H9 (cell line): ENCODE results near the gene CAPZA2. TPM values are rescaled to one million over a fixed set of nuclear protein-coding genes. Genes with fewer than 3 reads are reported as not detected.
"Not testable (repeated sequence)": the region's sequence is repeated elsewhere in the genome, so short reads cannot be mapped to it uniquely, and the experiment has no call there.

Experiments
- DNase-seq: peaks from one replicate; pipeline ENCODE4 v3.0.0-alpha.2; 2017
- H2AFZ ChIP-seq: one replicate; pipeline ENCODE4 v1.6.1; 2013; ENCODE audit warnings: mild to moderate bottlenecking, low read length, control low read depth, moderate library complexity
- H2AK5ac ChIP-seq: 2 replicates; pipeline ENCODE4 v1.6.1; 2013; ENCODE audit warnings: low read length, control low read depth, mixed read lengths; ENCODE audit not compliant: insufficient read length
- H2BK120ac ChIP-seq: one replicate; pipeline ENCODE4 v1.6.1; 2013; ENCODE audit warnings: low read depth, mild to moderate bottlenecking, low read length, control low read depth, inconsistent platforms; ENCODE audit not compliant: poor library complexity, severe bottlenecking
- H2BK12ac ChIP-seq: 2 replicates; pipeline ENCODE4 v1.6.1; 2013; ENCODE audit warnings: low read length, control low read depth, mixed read lengths, low read depth; ENCODE audit not compliant: insufficient read length
- H2BK15ac ChIP-seq: 2 replicates; pipeline ENCODE4 v1.6.1; 2013; ENCODE audit warnings: low read depth, low read length, control low read depth
- H2BK20ac ChIP-seq: one replicate; pipeline ENCODE4 v1.6.1; 2013; ENCODE audit warnings: low read depth, mild to moderate bottlenecking, low read length, control low read depth, inconsistent platforms; ENCODE audit not compliant: poor library complexity, severe bottlenecking
- H2BK5ac ChIP-seq: 2 replicates; pipeline ENCODE4 v1.6.1; 2013; ENCODE audit warnings: low read length, control low read depth, mixed read lengths; ENCODE audit not compliant: insufficient read length
- H3K14ac ChIP-seq: 2 replicates; pipeline ENCODE4 v1.6.1; 2013; ENCODE audit warnings: low read length, control low read depth; ENCODE audit not compliant: insufficient read depth
- H3K18ac ChIP-seq: 2 replicates; pipeline ENCODE4 v1.6.1; 2013; ENCODE audit warnings: low read depth, mild to moderate bottlenecking, mixed read lengths, low read length, control low read depth; ENCODE audit not compliant: insufficient read length
- H3K23ac ChIP-seq: 2 replicates; pipeline ENCODE4 v1.6.1; 2013; ENCODE audit warnings: low read length, control low read depth, mixed read lengths, low read depth; ENCODE audit not compliant: insufficient read length
- H3K23me2 ChIP-seq: 2 replicates; pipeline ENCODE4 v1.6.1; 2013; ENCODE audit warnings: low read depth, mild to moderate bottlenecking, mixed read lengths, low read length, control low read depth; ENCODE audit not compliant: insufficient read length, poor library complexity, severe bottlenecking
- H3K27ac ChIP-seq: 2 replicates; pipeline ENCODE4 v1.5.1; 2013; ENCODE audit warnings: low read length, control low read depth, mixed read lengths, low read depth; ENCODE audit not compliant: insufficient read length
- H3K27me3 ChIP-seq: 2 replicates; pipeline ENCODE4 v1.6.1; 2013; ENCODE audit warnings: low read length, control low read depth, inconsistent platforms; ENCODE audit not compliant: insufficient read depth
- H3K4ac ChIP-seq: 2 replicates; pipeline ENCODE4 v1.6.1; 2013; ENCODE audit warnings: low read depth, mild to moderate bottlenecking, control low read depth, inconsistent platforms, low read length, moderate library complexity
- H3K4me1 ChIP-seq: 2 replicates; pipeline ENCODE4 v1.6.1; 2013; ENCODE audit warnings: low read length, control low read depth, inconsistent platforms; ENCODE audit not compliant: insufficient read depth
- H3K4me2 ChIP-seq: 2 replicates; pipeline ENCODE4 v1.6.1; 2013; ENCODE audit warnings: low read length, control low read depth, mixed read lengths; ENCODE audit not compliant: insufficient read length, insufficient read depth
- H3K56ac ChIP-seq: 2 replicates; pipeline ENCODE4 v1.6.1; 2013; ENCODE audit warnings: low read depth, mild to moderate bottlenecking, mixed read lengths, low read length, control low read depth; ENCODE audit not compliant: insufficient read length
- H3K79me1 ChIP-seq: 2 replicates; pipeline ENCODE4 v1.6.1; 2013; ENCODE audit warnings: low read depth, mild to moderate bottlenecking, moderate library complexity, low read length, control low read depth, inconsistent platforms; ENCODE audit not compliant: insufficient read depth, poor library complexity, severe bottlenecking
- H3K79me2 ChIP-seq: 2 replicates; pipeline ENCODE4 v1.6.1; 2013; ENCODE audit warnings: low read length, control low read depth, inconsistent platforms; ENCODE audit not compliant: insufficient read depth
- H3K9ac ChIP-seq: 2 replicates; pipeline ENCODE4 v1.6.1; 2013; ENCODE audit warnings: low read length, control low read depth, mixed read lengths; ENCODE audit not compliant: insufficient read length; ENCODE audit errors: extremely low read depth
- H3K9me3 ChIP-seq: one replicate; pipeline ENCODE4 v1.6.1; 2013; ENCODE audit warnings: low read depth, low read length, inconsistent platforms; ENCODE audit not compliant: control insufficient read depth
- H3T11ph ChIP-seq: one replicate; pipeline ENCODE4 v1.6.1; 2013; ENCODE audit warnings: mild to moderate bottlenecking, low read length, control low read depth, inconsistent platforms
- H4K20me1 ChIP-seq: one replicate; pipeline ENCODE4 v1.6.1; 2013; ENCODE audit not compliant: control insufficient read depth, insufficient read length, insufficient read depth
- H4K5ac ChIP-seq: 2 replicates; pipeline ENCODE4 v1.6.1; 2013; ENCODE audit warnings: low read depth, mild to moderate bottlenecking, mixed read lengths, low read length, control low read depth; ENCODE audit not compliant: insufficient read length
- H4K8ac ChIP-seq: replicated peaks from 2 replicates; pipeline ENCODE4 v1.6.1; 2013; ENCODE audit warnings: low read length, control low read depth, mixed read lengths, low read depth; ENCODE audit not compliant: insufficient read length
- H4K91ac ChIP-seq: 2 replicates; pipeline ENCODE4 v1.6.1; 2013; ENCODE audit warnings: low read depth, mild to moderate bottlenecking, moderate library complexity, mixed read lengths, low read length, control low read depth; ENCODE audit not compliant: insufficient read length
- H3K27ac Mint-ChIP-seq, 3 experiments: 2 replicates in 2 of 3; 3 replicates in 1 of 3; pipeline ENCODE4 v1.8.0; 2020 to 2021; ENCODE audit warnings: mixed read lengths in 3 of 3, mild to moderate bottlenecking in 1 of 3, moderate library complexity in 1 of 3
- H3K27me3 Mint-ChIP-seq: 2 replicates; pipeline ENCODE4 v1.8.0; 2021; ENCODE audit warnings: low read depth, mild to moderate bottlenecking, moderate library complexity, mixed read lengths
- H3K36me3 Mint-ChIP-seq, 3 experiments: 2 replicates in 2 of 3; 3 replicates in 1 of 3; pipeline ENCODE4 v1.8.0; 2020 to 2021; ENCODE audit warnings: low read depth in 3 of 3, mixed read lengths in 3 of 3; ENCODE audit not compliant: insufficient read depth in 1 of 3
- H3K4me1 Mint-ChIP-seq, 2 experiments: 2 replicates each; pipeline ENCODE4 v1.8.0; 2020; ENCODE audit warnings: mixed read lengths in 2 of 2
- H3K4me3 Mint-ChIP-seq, 2 experiments: 2 replicates in 1 of 2; 3 replicates in 1 of 2; pipeline ENCODE4 v1.8.0; 2020 to 2021; ENCODE audit warnings: mild to moderate bottlenecking in 2 of 2, mixed read lengths in 2 of 2, moderate library complexity in 1 of 2
- H3K9me3 Mint-ChIP-seq, 2 experiments: 2 replicates in 1 of 2; 3 replicates in 1 of 2; pipeline ENCODE4 v1.8.0; 2020; ENCODE audit warnings: mild to moderate bottlenecking in 2 of 2, mixed read lengths in 2 of 2, moderate library complexity in 1 of 2
- CTCF ChIP-seq: fragments of 200-600 bp; sonication (generic); conservative IDR thresholded peaks from 3 replicates; pipeline ENCODE4 v1.8.0; 2021; ENCODE audit warnings: antibody characterized with exemption, mild to moderate bottlenecking
- WGBS: extraction: QIAGEN DNeasy Blood & Tissue Kit; methylation state at CpG from one replicate; pipeline ENCODE4 v1.1.7; 2013; ENCODE audit warnings: missing lambda C conversion rate, low lambda C conversion rate, mixed read lengths; ENCODE audit not compliant: insufficient read length; ENCODE audit errors: extremely low coverage; 5-methylcytosine and 5-hydroxymethylcytosine counted together
- total RNA-seq: library from RNA; stranded (reverse); gene quantifications from 2 replicates; pipeline ENCODE4 v1.2.1, GENCODE V29; 2021

Gene CAPZA2
- total RNA-seq, 1 experiment from 2014 or later, result 131 TPM

- WGBS, result no CpG with 5 or more reads among the region's 2 CpGs
- Histone ChIP-seq H3K23me2 (peaks cover 2% of the 10 kb centered on the region), H3K79me2 (no peaks in the 10 kb centered on the region; the same call in 1 of the 2 replicates)
Measured at GRCh38 chr7:116957874-116958273, 95.5 kb downstream of the CAPZA2 start.

GRCh38 chr7:116961966-116962673, 99.7 kb downstream of the CAPZA2 start:
- not testable (repeated sequence) for H2BK5ac ChIP-seq, H3K14ac ChIP-seq, H2AK5ac ChIP-seq, H4K20me1 ChIP-seq, DNase-seq, H2AFZ ChIP-seq, H3K27me3 Mint-ChIP-seq, H3T11ph ChIP-seq, H3K56ac ChIP-seq, H3K4ac ChIP-seq, H3K9me3 ChIP-seq, H3K79me1 ChIP-seq, H2BK20ac ChIP-seq, H3K23me2 ChIP-seq, H3K36me3 Mint-ChIP-seq, H4K8ac ChIP-seq, H3K4me3 Mint-ChIP-seq, H4K5ac ChIP-seq, H3K23ac ChIP-seq, H3K27ac ChIP-seq, H3K9me3 Mint-ChIP-seq, H2BK15ac ChIP-seq, H2BK12ac ChIP-seq, H3K27me3 ChIP-seq, H3K9ac ChIP-seq, H3K79me2 ChIP-seq, H2BK120ac ChIP-seq, H4K91ac ChIP-seq, H3K18ac ChIP-seq, H3K4me1 ChIP-seq, H3K4me2 ChIP-seq
- peaks cover 11 to 12% of the 10 kb centered on the region in 2 experiments for H3K4me1 Mint-ChIP-seq
- no CpG with 5 or more reads among the region's 4 CpGs for WGBS
- peak overlapping the region in 1 of 3 experiments; percentile 62; a peak in 1 of 7 replicates for H3K27ac Mint-ChIP-seq

More at GRCh38 chr7:116957874-116958273, 95.5 kb downstream of the CAPZA2 start:
- no peak overlapping the region for H3K9ac ChIP-seq
- no peak overlapping the region for H4K5ac ChIP-seq
- H4K8ac ChIP-seq, result no peak overlapping the region
- H2AK5ac ChIP-seq, result no peak overlapping the region
- H3K4me1 ChIP-seq, result no peaks in the 10 kb centered on the region; the same call in 1 of the 2 replicates
- Mint-ChIP-seq H3K27me3 (no peaks in the 10 kb centered on the region), H3K4me1 (peaks cover 24 to 28% of the 10 kb centered on the region in 2 experiments), H3K36me3 (peaks cover 0 to 11% (median 7%) of the 10 kb centered on the region in 3 experiments; a peak in 6 of 7 replicates), H3K9me3 (0 out of 5 replicates have a peak, but pooled peaks cover 0 to 2% of the 10 kb centered on the region in 2 experiments), H3K4me3 (no peak overlapping the region), H3K27ac (no peak overlapping the region)
- H3K79me1 ChIP-seq, result no peaks in the 10 kb centered on the region
- no peak for DNase-seq
- H3T11ph ChIP-seq, result no peak overlapping the region
- H2BK15ac ChIP-seq, result no peak overlapping the region
- H2BK12ac ChIP-seq, result no peak overlapping the region
- TF ChIP-seq CTCF, result no peak
- no peak overlapping the region for H2BK120ac ChIP-seq
- H2BK20ac ChIP-seq, result no peak overlapping the region
- H4K20me1 ChIP-seq, result no peaks in the 10 kb centered on the region
- H2AFZ ChIP-seq, result no peak overlapping the region
- no peaks in the 10 kb centered on the region for H3K9me3 ChIP-seq
- H3K23ac ChIP-seq, result no peak overlapping the region
- no peak overlapping the region for H3K4ac ChIP-seq
- H3K14ac ChIP-seq, result no peak overlapping the region
- H3K4me2 ChIP-seq, result no peak overlapping the region
- no peak overlapping the region for H4K91ac ChIP-seq
- no peak overlapping the region for H3K56ac ChIP-seq
- H3K18ac ChIP-seq, result no peak overlapping the region
- H2BK5ac ChIP-seq, result no peak overlapping the region
- H3K27me3 ChIP-seq, result no peaks in the 10 kb centered on the region
- no peak overlapping the region for H3K27ac ChIP-seq
